HepG2 (cell line): ENCODE data around the gene SLC28A1. TPM values are rescaled to one million over a fixed set of nuclear protein-coding genes. Genes with fewer than 3 reads are reported as not detected.

ENCODE experiments used
- AKNA ChIP-seq: sonication (generic); formaldehyde crosslinking; IDR thresholded peaks from 2 replicates; pipeline ENCODE4 v1.4.0; 2020; ENCODE audit warnings: missing genetic modification reagents, borderline replicate concordance
- ATRX ChIP-seq: sonication (generic); formaldehyde crosslinking; IDR thresholded peaks from 2 replicates; pipeline ENCODE4 v1.4.0; 2020; ENCODE audit warnings: missing genetic modification reagents, borderline replicate concordance
- CEBPB ChIP-seq: IDR thresholded peaks from 2 replicates; pipeline ENCODE4 v1.6.1; 2011; ENCODE audit warnings: low read depth, low read length, improper control_type of control experiment, borderline replicate concordance
- CHD4 ChIP-seq: fragments of 200-600 bp; sonication (generic); IDR thresholded peaks from 2 replicates; pipeline ENCODE4 v1.7.0; 2017; ENCODE audit warnings: mild to moderate bottlenecking, low read length, borderline replicate concordance
- KDM3A ChIP-seq: IDR thresholded peaks from 2 replicates; pipeline ENCODE4 v1.6.1; 2018; ENCODE audit warnings: low read depth, missing compliant biosample characterization
- MED13 ChIP-seq: sonication (generic); formaldehyde crosslinking; IDR thresholded peaks from 2 replicates; pipeline ENCODE4 v1.5.0; 2020; ENCODE audit warnings: missing genetic modification reagents
- NKX3-1 ChIP-seq: sonication (generic); formaldehyde crosslinking; IDR thresholded peaks from 2 replicates; pipeline ENCODE4 v1.5.0; 2020; ENCODE audit warnings: missing genetic modification reagents
- RAD51 ChIP-seq: fragments of 450-650 bp; IDR thresholded peaks from 2 replicates; pipeline ENCODE4 v1.6.1; 2016; ENCODE audit warnings: borderline replicate concordance
- SKIL ChIP-seq: sonication (generic); formaldehyde crosslinking; IDR thresholded peaks from 2 replicates; pipeline ENCODE4 v1.8.0; 2022; ENCODE audit warnings: missing genetic modification reagents, mild to moderate bottlenecking, moderate library complexity, borderline replicate concordance
- TSC22D2 ChIP-seq: sonication (generic); formaldehyde crosslinking; IDR thresholded peaks from 2 replicates; pipeline ENCODE4 v1.5.1; 2020; ENCODE audit warnings: missing genetic modification reagents, mild to moderate bottlenecking, borderline replicate concordance
- ZNF460 ChIP-seq: sonication (generic); formaldehyde crosslinking; IDR thresholded peaks from 2 replicates; pipeline ENCODE4 v1.5.1; 2020; ENCODE audit warnings: missing genetic modification reagents, mild to moderate bottlenecking, borderline replicate concordance
- ZNF609 ChIP-seq: sonication (generic); formaldehyde crosslinking; IDR thresholded peaks from 2 replicates; pipeline ENCODE4 v1.4.0; 2020; ENCODE audit warnings: mild to moderate bottlenecking, missing genetic modification reagents, borderline replicate concordance
- polyA plus RNA-seq, 8 experiments: library from polyadenylated mRNA; depleted of rRNA in 3 of 8; stranded (reverse) in 7 of 8; unstranded in 1 of 8; fragments of >200 nt; fragmentation: Illumina TruSeq in 4 of 8; extraction: Trizol in 4 of 8; gene quantifications; 2 replicates each; pipeline versions ENCODE4 v1.2.1 to v1.2.3, GENCODE V29; 2011 to 2016; ENCODE audit warnings: low read depth in 4 of 8, missing spikeins in 1 of 8, mixed read lengths in 1 of 8; ENCODE audit not compliant: insufficient read depth in 1 of 8
- total RNA-seq, 5 experiments: library from RNA; depleted of rRNA; stranded (reverse); fragments of >200 nt; fragmentation: Illumina TruSeq; extraction: Trizol; gene quantifications; 2 replicates each; pipeline ENCODE4 v1.2.3, GENCODE V29; 2016; ENCODE audit warnings: low read depth in 1 of 5

Gene SLC28A1
- total and polyA plus RNA-seq, 2 of the 13 experiments (the other 11 are each of a cell fraction or from before 2014, with no cell fraction given), result 0.31 to 5.8 TPM

- no peak for TF ChIP-seq KDM3A (CRISPR knock-in tag)
- no peak for TF ChIP-seq RAD51
- TF ChIP-seq CHD4, result no peak
- no peak for TF ChIP-seq NKX3-1 (CRISPR knock-in tag)
- no peak for TF ChIP-seq ATRX (CRISPR knock-in tag)
- TF ChIP-seq ZNF460 (CRISPR knock-in tag), result no peak
- no peak for TF ChIP-seq MED13 (CRISPR knock-in tag)
- TF ChIP-seq TSC22D2 (CRISPR knock-in tag), result no peak
- no peak for TF ChIP-seq AKNA (CRISPR knock-in tag)
- no peak for TF ChIP-seq SKIL (CRISPR knock-in tag)
- TF ChIP-seq CEBPB, result no peak
- no peak for TF ChIP-seq ZNF609 (CRISPR knock-in tag)
These were observed at the start of gene SLC28A1 (continued) for GRCh38 chr15:84883916-84884781.
